ENCODE results near the gene NADK2. TPM values are rescaled to one million over a fixed set of nuclear protein-coding genes. Genes with fewer than 3 reads are reported as not detected.

The NADK2 gene
- total RNA-seq, 1 donor from 2014 or later = 68.2 TPM

DNA sequence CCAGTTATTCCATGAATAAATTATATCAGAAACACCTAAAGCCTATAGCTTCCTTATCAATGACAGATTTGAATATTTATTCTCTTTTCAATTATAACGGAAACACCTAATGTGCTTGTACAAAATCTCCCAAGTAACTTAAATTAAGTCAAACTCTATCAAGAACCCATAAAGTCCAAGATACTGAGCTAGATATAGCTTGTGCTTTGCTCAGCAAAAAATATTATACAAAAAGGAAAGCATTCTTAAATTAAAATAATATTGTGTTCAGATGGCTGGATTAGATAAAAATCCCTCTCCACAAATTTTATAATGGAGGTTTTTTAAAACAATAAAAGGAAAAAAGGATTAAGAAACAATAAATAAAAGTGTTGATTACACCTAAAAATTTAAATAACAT, 23.7 kb downstream of the NADK2 start:
- Histone ChIP-seq H3K4me2 (no peak overlapping the region), H3K27me3 (no peaks in the 10 kb centered on the region), H3K9ac (no peak overlapping the region), H3K4me3 (no peak overlapping the region), H3K27ac (no peak overlapping the region), H3F3A (ENCODE audit: low read depth) (no peaks in the 10 kb centered on the region), H4K20me1 (ENCODE audit: low read depth) (no peaks in the 10 kb centered on the region), H3K9me3 (ENCODE audit: low read depth) (no peaks in the 10 kb centered on the region), H3K79me2 (ENCODE audit: low read depth) (no peaks in the 10 kb centered on the region), H2AFZ (replicated peaks) (no peak overlapping the region), H3K36me3 (peaks cover 4% of the 10 kb centered on the region), H3K4me1 (no peaks in the 10 kb centered on the region)
- no peak for DNase-seq (ENCODE audit: low spot score)
- no peaks in the 10 kb centered on the region for H3K27me3 Mint-ChIP-seq (ENCODE audit: insufficient read depth, low read depth)
- no peaks in the 10 kb centered on the region for H3K4me1 Mint-ChIP-seq
- H3K9me3 Mint-ChIP-seq = no peaks in the 10 kb centered on the region
- no peak overlapping the region for H3K4me3 Mint-ChIP-seq
- peaks cover 21% of the 10 kb centered on the region for H3K36me3 Mint-ChIP-seq
- H3K27ac Mint-ChIP-seq = no peak overlapping the region
- TF ChIP-seq EZH2phosphoT487 (IDR thresholded peaks at IDR 0.05) (no peak), EZH2 (IDR thresholded peaks at IDR 0.05) (no peak)
- TF ChIP-seq, protein P1, sequence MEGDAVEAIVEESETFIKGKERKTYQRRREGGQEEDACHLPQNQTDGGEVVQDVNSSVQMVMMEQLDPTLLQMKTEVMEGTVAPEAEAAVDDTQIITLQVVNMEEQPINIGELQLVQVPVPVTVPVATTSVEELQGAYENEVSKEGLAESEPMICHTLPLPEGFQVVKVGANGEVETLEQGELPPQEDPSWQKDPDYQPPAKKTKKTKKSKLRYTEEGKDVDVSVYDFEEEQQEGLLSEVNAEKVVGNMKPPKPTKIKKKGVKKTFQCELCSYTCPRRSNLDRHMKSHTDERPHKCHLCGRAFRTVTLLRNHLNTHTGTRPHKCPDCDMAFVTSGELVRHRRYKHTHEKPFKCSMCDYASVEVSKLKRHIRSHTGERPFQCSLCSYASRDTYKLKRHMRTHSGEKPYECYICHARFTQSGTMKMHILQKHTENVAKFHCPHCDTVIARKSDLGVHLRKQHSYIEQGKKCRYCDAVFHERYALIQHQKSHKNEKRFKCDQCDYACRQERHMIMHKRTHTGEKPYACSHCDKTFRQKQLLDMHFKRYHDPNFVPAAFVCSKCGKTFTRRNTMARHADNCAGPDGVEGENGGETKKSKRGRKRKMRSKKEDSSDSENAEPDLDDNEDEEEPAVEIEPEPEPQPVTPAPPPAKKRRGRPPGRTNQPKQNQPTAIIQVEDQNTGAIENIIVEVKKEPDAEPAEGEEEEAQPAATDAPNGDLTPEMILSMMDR (IDR thresholded peaks at IDR 0.05) = no peak

DNA sequence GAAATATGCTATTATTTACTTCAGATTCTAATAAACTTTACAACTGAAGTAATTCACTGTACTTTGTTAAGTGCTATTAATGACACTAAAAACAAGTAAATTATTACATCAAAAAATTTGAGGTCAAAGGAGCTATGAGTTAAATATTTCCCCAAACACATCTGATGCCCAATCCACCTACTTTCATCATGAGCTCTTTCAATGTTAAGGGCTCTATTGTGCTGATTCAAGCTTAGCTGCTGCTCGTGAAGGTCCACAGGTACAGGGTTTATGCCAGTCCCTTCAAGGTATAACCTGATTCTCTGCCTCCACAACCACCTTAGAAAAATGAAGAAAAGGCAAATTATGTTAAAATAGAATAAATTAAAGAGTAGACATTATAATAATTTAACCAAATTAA, 24.2 kb downstream of the NADK2 start:
- Histone ChIP-seq H3K36me3 (peaks cover 4% of the 10 kb centered on the region), H3K9me3 (ENCODE audit: low read depth) (no peaks in the 10 kb centered on the region), H3K4me1 (no peaks in the 10 kb centered on the region), H3K9ac (no peak overlapping the region), H3K4me2 (no peak overlapping the region), H4K20me1 (ENCODE audit: low read depth) (no peaks in the 10 kb centered on the region), H2AFZ (replicated peaks) (no peak overlapping the region), H3K27me3 (no peaks in the 10 kb centered on the region), H3K4me3 (no peak overlapping the region), H3F3A (ENCODE audit: low read depth) (no peaks in the 10 kb centered on the region), H3K79me2 (ENCODE audit: low read depth) (no peaks in the 10 kb centered on the region), H3K27ac (no peak overlapping the region)
- no peaks in the 10 kb centered on the region for H3K27me3 Mint-ChIP-seq (ENCODE audit: insufficient read depth, low read depth)
- peaks cover 21% of the 10 kb centered on the region for H3K36me3 Mint-ChIP-seq
- TF ChIP-seq, protein P1 (IDR thresholded peaks at IDR 0.05) = no peak
- TF ChIP-seq EZH2 (IDR thresholded peaks at IDR 0.05) (no peak), EZH2phosphoT487 (IDR thresholded peaks at IDR 0.05) (no peak)
- H3K4me1 Mint-ChIP-seq = no peaks in the 10 kb centered on the region
- H3K4me3 Mint-ChIP-seq = no peak overlapping the region
- H3K27ac Mint-ChIP-seq = no peak overlapping the region
- no peak for DNase-seq (ENCODE audit: low spot score)
- no peaks in the 10 kb centered on the region for H3K9me3 Mint-ChIP-seq

DNA sequence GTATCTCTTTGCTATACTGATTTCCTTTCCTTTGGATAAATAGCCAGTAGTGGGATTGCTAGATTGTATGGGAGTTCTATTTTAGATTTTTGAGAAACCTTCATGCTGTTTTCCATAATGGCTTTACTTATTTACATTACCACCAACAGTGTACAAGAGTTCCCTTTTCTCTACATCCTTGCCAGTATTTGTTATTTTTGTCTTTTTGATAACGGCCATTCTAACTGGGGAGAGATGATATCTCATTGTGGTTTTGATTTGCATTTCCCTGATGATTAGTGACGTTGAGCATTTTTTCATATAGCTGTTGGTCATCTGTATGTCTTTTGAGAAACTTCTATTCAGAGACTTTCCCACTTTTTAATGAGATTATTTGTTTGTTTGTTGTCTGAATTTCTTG, 25.8 kb downstream of the NADK2 start:
- Mint-ChIP-seq H3K27me3 (ENCODE audit: insufficient read depth, low read depth) (no peaks in the 10 kb centered on the region), H3K4me1 (no peaks in the 10 kb centered on the region)
- H3K4me3 ChIP-seq = no peak overlapping the region

More for the DNA sequence above, 25.8 kb downstream of the NADK2 start:
- Histone ChIP-seq H2AFZ (replicated peaks) (no peak overlapping the region), H3K4me2 (no peak overlapping the region), H3K9ac (no peak overlapping the region), H4K20me1 (ENCODE audit: low read depth) (no peaks in the 10 kb centered on the region), H3K27ac (no peak overlapping the region), H3K79me2 (ENCODE audit: low read depth) (no peaks in the 10 kb centered on the region), H3K9me3 (ENCODE audit: low read depth) (no peaks in the 10 kb centered on the region), H3F3A (ENCODE audit: low read depth) (no peaks in the 10 kb centered on the region), H3K36me3 (peaks cover 13% of the 10 kb centered on the region), H3K4me1 (no peaks in the 10 kb centered on the region), H3K27me3 (no peaks in the 10 kb centered on the region)
- Mint-ChIP-seq H3K27ac (no peak overlapping the region), H3K9me3 (no peaks in the 10 kb centered on the region), H3K36me3 (peaks cover 15% of the 10 kb centered on the region), H3K4me3 (no peak overlapping the region)
- DNase-seq (ENCODE audit: low spot score) = no peak
- no peak for TF ChIP-seq EZH2phosphoT487 (IDR thresholded peaks at IDR 0.05)
- no peak for TF ChIP-seq EZH2 (IDR thresholded peaks at IDR 0.05)
- TF ChIP-seq, protein P1 (IDR thresholded peaks at IDR 0.05) = no peak

Data from neural progenitor cell (in vitro differentiated cells).